WTC11 (cell line): ENCODE measurements around the gene PIRT. TPM values are rescaled to one million over a fixed set of nuclear protein-coding genes. Genes with fewer than 3 reads are reported as not detected.

Source experiments
- ATAC-seq: fragments of 200-7000 bp; cut with Tn5 transposase; 2 replicates; pipeline ENCODE4 v1.10.0; 2021; ENCODE audit warnings: mild to moderate bottlenecking, moderate library complexity
- CTCF ChIA-PET: fragments of 300-600 bp; sonication (Branson Sonifier 250); formaldehyde crosslinking; loops from one replicate; lab custom pipeline; 2021; ENCODE audit warnings: antibody characterized with exemption; lab: Charles Lee
- POLR2A ChIA-PET: fragments of 350-600 bp; sonication (Branson Sonifier 250); formaldehyde crosslinking; loops from one replicate; lab custom pipeline; 2021; ENCODE audit warnings: antibody characterized with exemption; lab: Charles Lee
- DNase-seq: peaks from one replicate; pipeline ENCODE4 v3.0.0; 2021; ENCODE audit warnings: low spot score
- H3K27ac Mint-ChIP-seq: 2 replicates; pipeline ENCODE4 v1.8.0; 2021; ENCODE audit warnings: mixed read lengths
- H3K27me3 Mint-ChIP-seq: 2 replicates; pipeline ENCODE4 v1.8.0; 2021; ENCODE audit warnings: low read depth, mild to moderate bottlenecking, moderate library complexity, mixed read lengths
- H3K36me3 Mint-ChIP-seq: 2 replicates; pipeline ENCODE4 v1.8.0; 2021; ENCODE audit warnings: mixed read lengths
- H3K4me1 Mint-ChIP-seq: 2 replicates; pipeline ENCODE4 v1.8.0; 2022; ENCODE audit warnings: mixed read lengths
- H3K4me3 Mint-ChIP-seq: 2 replicates; pipeline ENCODE4 v1.8.0; 2021; ENCODE audit warnings: mild to moderate bottlenecking, moderate library complexity, mixed read lengths
- H3K9me3 Mint-ChIP-seq: 2 replicates; pipeline ENCODE4 v1.8.0; 2021; ENCODE audit warnings: mixed read lengths
- ATF1 ChIP-seq: sonication (generic); formaldehyde crosslinking; IDR thresholded peaks from 2 replicates; pipeline ENCODE4 v1.8.1; 2023; ENCODE audit warnings: mild to moderate bottlenecking, moderate library complexity, missing genetic modification reagents
- ELF4 ChIP-seq: sonication (generic); formaldehyde crosslinking; IDR thresholded peaks from 2 replicates; pipeline ENCODE4 v1.8.1; 2022; ENCODE audit warnings: low read depth, mild to moderate bottlenecking, moderate library complexity, missing genetic modification reagents
- ETV6 ChIP-seq: sonication (generic); formaldehyde crosslinking; IDR thresholded peaks from 2 replicates; pipeline ENCODE4 v1.8.1; 2022; ENCODE audit warnings: mild to moderate bottlenecking, missing genetic modification reagents
- FOXJ3 ChIP-seq: sonication (generic); formaldehyde crosslinking; IDR thresholded peaks from 2 replicates; pipeline ENCODE4 v1.9.0; 2021; ENCODE audit warnings: missing genetic modification reagents, mild to moderate bottlenecking, borderline replicate concordance
- HMGA2 ChIP-seq: fragments of 250-450 bp; sonication (Bioruptor Pico); IDR thresholded peaks from 2 replicates; pipeline ENCODE4 v1.4.0; 2021; ENCODE audit warnings: mild to moderate bottlenecking, moderate library complexity
- MXD4 ChIP-seq: fragments of 250-450 bp; sonication (Bioruptor Pico); IDR thresholded peaks from 2 replicates; pipeline ENCODE4 v1.8.0; 2021; ENCODE audit warnings: mild to moderate bottlenecking, moderate library complexity, borderline replicate concordance
- NFE2L1 ChIP-seq: sonication (generic); formaldehyde crosslinking; IDR thresholded peaks from 2 replicates; pipeline ENCODE4 v1.8.1; 2023; ENCODE audit warnings: missing genetic modification reagents
- NR3C1 ChIP-seq: sonication (generic); formaldehyde crosslinking; conservative IDR thresholded peaks from 2 replicates; pipeline ENCODE4 v1.8.1; 2023; ENCODE audit warnings: low read depth, mild to moderate bottlenecking, missing genetic modification reagents
- SMAD3 ChIP-seq: sonication (generic); formaldehyde crosslinking; IDR thresholded peaks from 2 replicates; pipeline ENCODE4 v1.8.0; 2022; ENCODE audit warnings: missing genetic modification reagents, mild to moderate bottlenecking, borderline replicate concordance
- SMAD4 ChIP-seq: sonication (generic); formaldehyde crosslinking; IDR thresholded peaks from 2 replicates; pipeline ENCODE4 v1.8.0; 2022; ENCODE audit warnings: mild to moderate bottlenecking, missing genetic modification reagents
- ZNF121 ChIP-seq: sonication (generic); formaldehyde crosslinking; IDR thresholded peaks from 2 replicates; pipeline ENCODE4 v1.8.0; 2023; ENCODE audit warnings: missing genetic modification reagents
- ZNF423 ChIP-seq: fragments of 250-450 bp; sonication (Bioruptor Pico); IDR thresholded peaks from 2 replicates; pipeline ENCODE4 v2.1.2; 2022; ENCODE audit warnings: mild to moderate bottlenecking, moderate library complexity
- ZNF532 ChIP-seq: fragments of 250-450 bp; sonication (Bioruptor Pico); IDR thresholded peaks from 2 replicates; pipeline ENCODE4 v1.9.0; 2021; ENCODE audit warnings: mild to moderate bottlenecking, borderline replicate concordance
- total RNA-seq: library from RNA; stranded (reverse); gene quantifications from 3 replicates; pipeline ENCODE4 v1.2.3, GENCODE V29; 2021
- TF ChIP-seq, protein P1 (sequence below): sonication (generic); formaldehyde crosslinking; IDR thresholded peaks from 2 replicates; pipeline ENCODE4 v1.8.1; 2023; ENCODE audit warnings: mild to moderate bottlenecking, missing genetic modification reagents
- TF ChIP-seq, protein P2 (sequence below): sonication (generic); formaldehyde crosslinking; IDR thresholded peaks from 2 replicates; pipeline ENCODE4 v1.8.1; 2023; ENCODE audit warnings: mild to moderate bottlenecking, missing genetic modification reagents, borderline replicate concordance
- TF ChIP-seq, protein P3 (sequence below): sonication (generic); formaldehyde crosslinking; IDR thresholded peaks from 2 replicates; pipeline ENCODE4 v1.8.1; 2023; ENCODE audit warnings: mild to moderate bottlenecking, missing genetic modification reagents

Gene PIRT
- total RNA-seq, 1 experiment from 2014 or later, result not detected

DNA sequence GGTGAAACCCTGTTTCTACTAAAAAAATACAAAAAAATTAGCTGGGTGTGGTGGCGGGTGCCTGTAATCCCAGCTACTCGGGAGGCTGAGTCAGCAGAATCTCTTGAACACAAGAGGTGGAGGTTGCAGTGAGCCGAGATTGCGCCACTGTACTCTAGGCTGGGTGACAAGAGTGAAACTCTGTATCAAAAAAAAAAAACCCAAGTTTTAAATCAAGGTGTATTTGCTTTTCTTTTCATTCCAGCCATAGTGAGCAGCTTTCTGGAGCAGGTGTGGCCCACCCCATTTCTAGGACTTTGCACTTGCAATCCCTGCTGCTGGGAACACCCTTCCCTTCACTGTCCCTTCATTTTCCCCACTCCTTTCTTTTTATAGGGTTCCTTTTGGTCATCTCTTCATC is 62.8 kb downstream of the PIRT start:
- no peak for ATAC-seq
- no peak overlapping the region for H3K4me3 Mint-ChIP-seq
- CTCF ChIA-PET, result no interaction called here
- H3K9me3 Mint-ChIP-seq, result peaks cover 22% of the 10 kb centered on the region
- H3K27me3 Mint-ChIP-seq, result no peaks in the 10 kb centered on the region; the same call in 1 of the 2 replicates
- DNase-seq, result no peak
- no peak overlapping the region for H3K27ac Mint-ChIP-seq
- no peak for TF ChIP-seq ELF4
- TF ChIP-seq FOXJ3 (CRISPR knock-in tag), result no peak
- TF ChIP-seq, protein P1, sequence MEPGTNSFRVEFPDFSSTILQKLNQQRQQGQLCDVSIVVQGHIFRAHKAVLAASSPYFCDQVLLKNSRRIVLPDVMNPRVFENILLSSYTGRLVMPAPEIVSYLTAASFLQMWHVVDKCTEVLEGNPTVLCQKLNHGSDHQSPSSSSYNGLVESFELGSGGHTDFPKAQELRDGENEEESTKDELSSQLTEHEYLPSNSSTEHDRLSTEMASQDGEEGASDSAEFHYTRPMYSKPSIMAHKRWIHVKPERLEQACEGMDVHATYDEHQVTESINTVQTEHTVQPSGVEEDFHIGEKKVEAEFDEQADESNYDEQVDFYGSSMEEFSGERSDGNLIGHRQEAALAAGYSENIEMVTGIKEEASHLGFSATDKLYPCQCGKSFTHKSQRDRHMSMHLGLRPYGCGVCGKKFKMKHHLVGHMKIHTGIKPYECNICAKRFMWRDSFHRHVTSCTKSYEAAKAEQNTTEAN (CRISPR knock-in tag), result no peak
- TF ChIP-seq, protein P2, sequence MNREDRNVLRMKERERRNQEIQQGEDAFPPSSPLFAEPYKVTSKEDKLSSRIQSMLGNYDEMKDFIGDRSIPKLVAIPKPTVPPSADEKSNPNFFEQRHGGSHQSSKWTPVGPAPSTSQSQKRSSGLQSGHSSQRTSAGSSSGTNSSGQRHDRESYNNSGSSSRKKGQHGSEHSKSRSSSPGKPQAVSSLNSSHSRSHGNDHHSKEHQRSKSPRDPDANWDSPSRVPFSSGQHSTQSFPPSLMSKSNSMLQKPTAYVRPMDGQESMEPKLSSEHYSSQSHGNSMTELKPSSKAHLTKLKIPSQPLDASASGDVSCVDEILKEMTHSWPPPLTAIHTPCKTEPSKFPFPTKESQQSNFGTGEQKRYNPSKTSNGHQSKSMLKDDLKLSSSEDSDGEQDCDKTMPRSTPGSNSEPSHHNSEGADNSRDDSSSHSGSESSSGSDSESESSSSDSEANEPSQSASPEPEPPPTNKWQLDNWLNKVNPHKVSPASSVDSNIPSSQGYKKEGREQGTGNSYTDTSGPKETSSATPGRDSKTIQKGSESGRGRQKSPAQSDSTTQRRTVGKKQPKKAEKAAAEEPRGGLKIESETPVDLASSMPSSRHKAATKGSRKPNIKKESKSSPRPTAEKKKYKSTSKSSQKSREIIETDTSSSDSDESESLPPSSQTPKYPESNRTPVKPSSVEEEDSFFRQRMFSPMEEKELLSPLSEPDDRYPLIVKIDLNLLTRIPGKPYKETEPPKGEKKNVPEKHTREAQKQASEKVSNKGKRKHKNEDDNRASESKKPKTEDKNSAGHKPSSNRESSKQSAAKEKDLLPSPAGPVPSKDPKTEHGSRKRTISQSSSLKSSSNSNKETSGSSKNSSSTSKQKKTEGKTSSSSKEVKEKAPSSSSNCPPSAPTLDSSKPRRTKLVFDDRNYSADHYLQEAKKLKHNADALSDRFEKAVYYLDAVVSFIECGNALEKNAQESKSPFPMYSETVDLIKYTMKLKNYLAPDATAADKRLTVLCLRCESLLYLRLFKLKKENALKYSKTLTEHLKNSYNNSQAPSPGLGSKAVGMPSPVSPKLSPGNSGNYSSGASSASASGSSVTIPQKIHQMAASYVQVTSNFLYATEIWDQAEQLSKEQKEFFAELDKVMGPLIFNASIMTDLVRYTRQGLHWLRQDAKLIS (CRISPR knock-in tag), result no peak
- TF ChIP-seq NFE2L1 (CRISPR knock-in tag), result no peak
- no peak for TF ChIP-seq ZNF532
- TF ChIP-seq ETV6 (CRISPR knock-in tag), result no peak
- TF ChIP-seq, protein P3, sequence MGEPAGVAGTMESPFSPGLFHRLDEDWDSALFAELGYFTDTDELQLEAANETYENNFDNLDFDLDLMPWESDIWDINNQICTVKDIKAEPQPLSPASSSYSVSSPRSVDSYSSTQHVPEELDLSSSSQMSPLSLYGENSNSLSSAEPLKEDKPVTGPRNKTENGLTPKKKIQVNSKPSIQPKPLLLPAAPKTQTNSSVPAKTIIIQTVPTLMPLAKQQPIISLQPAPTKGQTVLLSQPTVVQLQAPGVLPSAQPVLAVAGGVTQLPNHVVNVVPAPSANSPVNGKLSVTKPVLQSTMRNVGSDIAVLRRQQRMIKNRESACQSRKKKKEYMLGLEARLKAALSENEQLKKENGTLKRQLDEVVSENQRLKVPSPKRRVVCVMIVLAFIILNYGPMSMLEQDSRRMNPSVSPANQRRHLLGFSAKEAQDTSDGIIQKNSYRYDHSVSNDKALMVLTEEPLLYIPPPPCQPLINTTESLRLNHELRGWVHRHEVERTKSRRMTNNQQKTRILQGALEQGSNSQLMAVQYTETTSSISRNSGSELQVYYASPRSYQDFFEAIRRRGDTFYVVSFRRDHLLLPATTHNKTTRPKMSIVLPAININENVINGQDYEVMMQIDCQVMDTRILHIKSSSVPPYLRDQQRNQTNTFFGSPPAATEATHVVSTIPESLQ (CRISPR knock-in tag), result no peak
- TF ChIP-seq HMGA2 (CRISPR knock-in tag), result no peak
- TF ChIP-seq MXD4 (CRISPR knock-in tag), result no peak
- TF ChIP-seq ZNF423, result no peak
- TF ChIP-seq ZNF121 (CRISPR knock-in tag), result no peak
- TF ChIP-seq NR3C1 (CRISPR knock-in tag), result no peak
- TF ChIP-seq SMAD3 (CRISPR knock-in tag), result no peak
- TF ChIP-seq SMAD4 (CRISPR knock-in tag), result no peak
- TF ChIP-seq ATF1 (CRISPR knock-in tag), result no peak
- H3K4me1 Mint-ChIP-seq, result peaks cover 13% of the 10 kb centered on the region; the same call in 1 of the 2 replicates
- H3K36me3 Mint-ChIP-seq, result peaks cover 14% of the 10 kb centered on the region
- POLR2A ChIA-PET, result no interaction called here
